COR-L47 (cell line): Measurements from ENCODE around the gene KLK15.

Experiments used
- DNase-seq: peaks from one replicate; lab custom pipeline; 2025; lab: John Stamatoyannopoulos, UW

Gene KLK15

GRCh38 chr19:50843205-50843604 is 9.8 kb upstream of the KLK15 start:
- no peak for DNase-seq

GRCh38 chr19:50842130-50842529 is 8.8 kb upstream of the KLK15 start:
- DNase-seq: no peak

GRCh38 chr19:50839712-50840655 is 6.6 kb upstream of the KLK15 start:
- no peak for DNase-seq

GRCh38 chr19:50838239-50838638 is 4.9 kb upstream of the KLK15 start:
- no peak for DNase-seq

- DNase-seq: no peak
Measured at GRCh38 chr19:50837300-50837699, 3.9 kb upstream of the KLK15 start.

GRCh38 chr19:50836543-50837195 is 3.3 kb upstream of the KLK15 start:
- no peak for DNase-seq

GRCh38 chr19:50835785-50836542 is 2.6 kb upstream of the KLK15 start:
- DNase-seq: peak; percentile 70

- no peak for DNase-seq
Measured at GRCh38 chr19:50835103-50835784, 1.9 kb upstream of the KLK15 start.

GRCh38 chr19:50833802-50834167 is 411 bp upstream of the KLK15 start:
- no peak for DNase-seq

- no peak for DNase-seq
Measured at GRCh38 chr19:50832666-50833065, 708 bp downstream of the KLK15 start.

GRCh38 chr19:50831026-50831396 is 2.4 kb downstream of the KLK15 start:
- no peak for DNase-seq

GRCh38 chr19:50830266-50831025 is 2.9 kb downstream of the KLK15 start:
- no peak for DNase-seq

GRCh38 chr19:50829801-50830200 is 3.6 kb downstream of the KLK15 start:
- DNase-seq: no peak

- DNase-seq: no peak
Measured at GRCh38 chr19:50827476-50827875, 5.9 kb downstream of the KLK15 start.

- DNase-seq: no peak
Measured at GRCh38 chr19:50826492-50827240, 6.7 kb downstream of the KLK15 start.

GRCh38 chr19:50823389-50824042 is 9.9 kb downstream of the KLK15 start, which contains the start of gene KLK1:
Gene KLK1, minus strand, starts transcription at chr19:50823787. Its CDS starts 39 bp downstream, at chr19:50823748.
- no peak for DNase-seq

GRCh38 chr19:50822661-50823208 is 10.6 kb downstream of the KLK15 start:
- DNase-seq: no peak

GRCh38 chr19:50821622-50822021 is 11.8 kb downstream of the KLK15 start:
- no peak for DNase-seq

- no peak for DNase-seq
Measured at GRCh38 chr19:50821248-50821612, 12.1 kb downstream of the KLK15 start.
